HEK293T (cell line): ENCODE measurements around the gene ARFRP1.

ENCODE experiments used
- FOXK2 ChIP-seq: fragments of 450-650 bp; IDR thresholded peaks from 2 replicates; pipeline ENCODE4 v1.6.1; 2016; ENCODE audit warnings: mild to moderate bottlenecking
- LEF1 ChIP-seq: fragments of 450-650 bp; IDR thresholded peaks from 2 replicates; pipeline ENCODE4 v1.6.1; 2017; ENCODE audit warnings: mild to moderate bottlenecking, borderline replicate concordance
- SP1 ChIP-seq: fragments of 450-650 bp; IDR thresholded peaks from 2 replicates; pipeline ENCODE4 v1.6.1; 2017

DNA sequence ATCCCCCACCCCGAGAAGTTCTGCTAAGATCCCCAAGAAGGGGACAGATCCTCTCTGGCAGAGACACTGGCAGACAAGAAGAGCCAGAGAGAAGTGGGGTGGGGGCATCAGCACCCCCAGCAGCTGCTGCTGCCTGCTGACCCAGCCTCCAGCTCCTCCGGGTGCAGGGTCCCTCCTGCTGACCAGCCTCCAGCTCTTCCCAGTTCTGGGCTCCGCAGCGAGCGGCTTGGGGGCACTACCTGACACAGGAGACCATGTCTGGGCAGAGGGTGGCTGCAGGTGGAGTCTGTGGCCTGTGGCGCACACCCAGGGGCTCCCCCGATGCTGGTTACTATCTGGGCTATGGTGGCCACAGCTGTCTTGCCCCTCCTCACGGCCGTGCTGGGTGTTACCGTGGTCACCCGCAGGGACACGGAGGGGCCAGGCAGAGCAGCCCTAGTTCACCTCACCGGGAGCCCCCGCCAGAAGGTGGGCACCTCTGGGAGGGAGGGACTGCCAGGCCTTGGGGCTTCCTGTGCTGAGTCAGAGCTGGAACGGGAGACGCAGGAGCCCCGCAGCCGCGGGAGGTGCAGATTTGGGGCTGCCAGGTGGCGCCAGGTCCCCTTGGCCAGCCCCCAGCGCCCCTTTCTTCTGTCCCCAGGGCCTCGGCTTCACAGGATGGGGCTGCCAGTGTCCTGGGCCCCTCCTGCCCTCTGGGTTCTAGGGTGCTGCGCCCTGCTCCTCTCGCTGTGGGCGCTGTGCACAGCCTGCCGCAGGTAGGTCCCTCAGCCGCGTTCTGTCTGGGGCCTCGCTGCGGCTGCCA lies 29.3 kb upstream of the ARFRP1 start:
- no peak for TF ChIP-seq SP1
- no peak for TF ChIP-seq FOXK2
- no peak for TF ChIP-seq LEF1
